HG03159 (cell line): ENCODE measurements around the gene GPR155.
"Not testable (repeated sequence)": the region's sequence is repeated elsewhere in the genome, so short reads cannot be mapped to it uniquely, and the experiment has no call there.

Experiments used
- ATAC-seq: cut with Tn5 transposase; IDR thresholded peaks from one replicate; pipeline ENCODE4 v1.9.1; 2021; ENCODE audit warnings: mild to moderate bottlenecking, moderate library complexity; ENCODE audit not compliant: unreplicated experiment

GPR155 gene

GRCh38 chr2:174491947-174492346, 5.1 kb upstream of the GPR155 start:
- ATAC-seq: no peak

- ATAC-seq: no peak
These were observed 3.2 kb upstream of the GPR155 start for GRCh38 chr2:174490051-174490450.

DNA sequence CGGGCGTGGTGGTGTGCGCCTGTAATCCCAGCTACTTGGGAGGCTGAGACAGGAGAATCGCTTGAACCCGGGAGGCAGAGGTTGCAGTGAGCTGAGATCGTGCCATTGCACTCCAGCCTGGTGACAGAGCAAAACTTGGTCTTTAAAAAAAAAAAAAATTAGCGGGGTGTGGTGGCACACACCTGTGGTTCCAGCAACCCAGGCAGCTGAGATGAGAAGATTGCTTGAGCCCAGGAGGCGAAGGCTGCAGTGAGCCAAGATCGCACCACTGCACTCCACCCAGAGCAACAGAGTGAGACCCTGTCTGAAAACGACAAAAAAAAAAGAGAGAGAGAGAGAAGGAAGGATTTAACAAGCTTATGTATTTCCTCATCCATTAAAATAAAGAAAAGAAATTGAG, 2.7 kb upstream of the GPR155 start:
- ATAC-seq: not testable (repeated sequence)

DNA sequence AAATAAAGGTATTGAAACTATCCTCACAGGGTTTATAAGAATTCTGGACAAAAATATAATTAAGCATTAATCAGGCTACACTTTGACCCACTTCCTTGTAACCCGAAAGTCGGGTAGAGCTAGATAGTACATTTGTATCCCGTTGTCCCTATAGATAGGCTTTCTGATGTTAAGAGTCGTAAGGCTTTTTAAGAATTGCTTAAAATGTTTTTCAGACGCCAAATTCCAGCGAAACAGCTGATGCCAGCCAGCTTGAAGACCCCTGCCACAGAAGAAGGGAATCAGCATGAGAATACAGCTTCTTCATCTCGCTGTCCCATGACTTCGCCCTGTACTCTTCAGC, 962 bp upstream of the GPR155 start:
- ATAC-seq: no peak

GRCh38 chr2:174487108-174487819, 435 bp upstream of the GPR155 start:
- ATAC-seq: peak; percentile 78

- peak; percentile 1 for ATAC-seq
These were observed 854 bp downstream of the GPR155 start for GRCh38 chr2:174485788-174486562.

GRCh38 chr2:174485045-174485444, 1.8 kb downstream of the GPR155 start:
- ATAC-seq: not testable (repeated sequence)

- no peak for ATAC-seq
These were observed 2.3 kb downstream of the GPR155 start for GRCh38 chr2:174484573-174484972.

- no peak for ATAC-seq
These were observed 4.0 kb downstream of the GPR155 start for GRCh38 chr2:174482854-174483253.

DNA sequence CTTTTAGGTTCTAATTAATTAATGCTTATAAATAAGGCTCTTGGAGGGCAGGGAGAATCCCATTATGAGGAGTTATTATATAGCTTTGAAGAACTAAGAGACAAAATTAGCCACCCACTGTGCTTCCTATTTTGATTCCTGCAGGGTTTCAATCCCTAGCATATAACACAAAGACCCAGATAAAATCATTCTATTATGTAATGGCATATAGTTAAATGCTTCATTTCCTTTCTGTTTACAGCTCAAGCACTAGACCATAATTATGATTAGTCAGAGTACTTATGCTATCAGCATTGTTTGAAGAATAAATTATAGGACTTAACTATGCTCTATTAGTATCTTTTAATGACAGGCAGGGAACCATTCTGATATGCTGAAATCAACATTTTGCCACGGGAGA, 9.1 kb downstream of the GPR155 start:
- ATAC-seq: no peak

GRCh38 chr2:174473796-174474195, 13.0 kb downstream of the GPR155 start:
- no peak for ATAC-seq

DNA sequence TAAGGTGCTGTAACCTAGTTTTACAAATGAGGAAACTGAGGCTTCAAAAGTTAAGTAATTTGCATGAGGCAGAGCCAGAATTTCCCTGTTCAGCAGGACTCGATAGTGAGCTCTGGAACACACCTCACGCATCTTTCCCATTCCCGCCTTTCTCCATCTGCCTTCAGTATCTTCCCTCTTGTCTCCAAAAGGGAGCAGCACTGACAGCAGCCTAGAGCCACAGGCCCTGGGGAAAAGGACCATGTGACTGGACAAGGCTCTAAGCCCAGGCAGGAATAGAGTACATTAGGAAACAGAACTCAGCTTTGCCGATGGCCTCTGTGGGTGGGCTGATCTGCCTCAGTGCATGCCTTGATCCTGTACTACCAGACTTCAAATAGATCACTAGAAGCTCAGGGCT, 21.5 kb downstream of the GPR155 start:
- ATAC-seq: no peak

DNA sequence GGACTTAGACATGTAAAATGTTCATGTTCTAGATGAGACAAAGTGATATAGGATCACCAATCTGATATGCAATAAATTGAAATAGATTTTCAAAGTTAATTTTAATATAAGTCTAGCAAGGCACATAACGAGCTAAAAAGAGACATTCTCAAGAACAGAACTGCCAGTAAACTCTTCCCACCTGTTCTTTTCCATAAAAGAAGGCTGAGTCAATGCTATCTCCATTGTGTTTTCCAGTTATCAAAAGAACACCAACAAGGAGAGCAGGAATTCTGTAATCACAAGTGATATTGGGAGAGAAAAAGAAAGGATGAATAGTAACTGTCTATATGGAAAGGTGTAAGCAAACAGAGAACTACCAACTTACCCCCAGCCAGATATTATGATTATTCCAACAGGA, 25.6 kb downstream of the GPR155 start:
- ATAC-seq: no peak

- no peak for ATAC-seq
These were observed 32.3 kb downstream of the GPR155 start for GRCh38 chr2:174454566-174454965.

DNA sequence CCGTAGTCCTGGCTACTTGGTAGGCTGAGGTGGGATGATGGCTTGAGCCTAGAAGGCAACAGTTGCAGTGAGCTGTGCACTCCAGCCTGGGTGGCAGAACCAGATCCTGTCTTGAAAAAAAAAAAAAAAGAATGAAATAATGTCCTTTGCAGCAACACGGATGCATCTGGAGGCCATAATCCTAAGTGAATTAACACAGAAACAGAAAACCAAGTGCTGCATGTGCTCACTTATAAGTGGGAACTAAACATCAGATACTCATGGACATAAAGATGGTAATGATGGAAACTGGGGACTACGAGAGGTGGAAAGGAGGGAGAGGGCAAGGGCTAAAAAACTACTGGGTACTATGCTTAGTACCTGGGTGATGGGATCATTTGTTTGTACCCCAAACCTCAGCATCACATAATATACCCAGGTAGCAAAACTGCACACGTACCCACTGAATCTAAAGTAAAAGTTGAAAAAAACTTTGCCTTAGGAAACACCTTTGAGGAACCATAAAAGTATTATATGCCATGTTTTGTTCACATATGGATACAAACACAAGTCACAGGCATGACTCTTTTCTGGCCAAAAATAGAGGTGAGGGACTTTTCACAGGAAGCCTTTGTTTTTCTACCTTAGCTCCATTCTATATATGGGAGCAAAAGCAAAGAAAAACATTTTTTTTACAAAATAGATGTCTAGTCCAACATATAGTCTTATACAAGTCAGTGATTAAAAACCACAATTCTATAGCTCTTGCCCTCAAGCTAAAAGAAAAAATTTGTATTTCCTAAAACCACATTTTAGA, 36.6 kb downstream of the GPR155 start:
- no peak for ATAC-seq

GRCh38 chr2:174449033-174449432, 37.8 kb downstream of the GPR155 start:
- no peak for ATAC-seq

GRCh38 chr2:174446531-174446930, 40.3 kb downstream of the GPR155 start:
- no peak for ATAC-seq

DNA sequence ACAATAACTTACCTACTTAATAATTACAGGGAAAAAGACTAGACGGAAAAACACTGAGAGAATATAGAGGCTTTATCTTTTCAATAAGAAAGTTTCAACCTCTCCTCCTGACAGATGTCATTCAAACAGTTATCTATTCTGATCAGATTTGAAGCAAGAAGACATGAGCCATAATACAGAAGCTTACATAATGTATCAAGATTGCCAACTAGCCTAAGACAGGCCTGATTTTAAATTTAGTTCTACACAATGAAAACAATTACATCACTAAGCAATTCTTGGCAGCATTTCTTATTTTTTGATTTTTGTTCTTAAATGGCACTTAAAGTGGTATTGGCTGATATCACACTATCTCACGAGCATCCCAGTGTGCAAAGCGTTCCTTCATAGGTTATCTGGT, 41.6 kb downstream of the GPR155 start:
- no peak for ATAC-seq

DNA sequence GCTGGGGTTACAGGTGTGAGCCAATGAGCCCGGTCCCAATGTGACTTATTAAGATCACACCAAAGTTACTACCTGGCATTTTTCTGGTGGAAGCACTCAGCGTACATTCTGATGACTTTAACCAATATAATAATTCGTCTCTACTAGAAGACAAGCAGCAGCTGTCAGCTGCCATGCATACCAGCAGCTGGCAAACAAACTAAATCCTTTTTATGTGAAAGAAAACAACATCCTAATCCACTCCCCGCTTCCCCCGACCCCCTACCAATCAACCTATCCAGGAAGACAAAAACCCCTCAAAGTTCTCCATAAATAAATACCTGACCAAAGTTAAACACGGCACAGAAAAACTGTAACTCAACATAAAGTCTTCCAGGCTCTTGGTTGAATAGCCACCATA, 42.1 kb downstream of the GPR155 start:
- no peak for ATAC-seq

DNA sequence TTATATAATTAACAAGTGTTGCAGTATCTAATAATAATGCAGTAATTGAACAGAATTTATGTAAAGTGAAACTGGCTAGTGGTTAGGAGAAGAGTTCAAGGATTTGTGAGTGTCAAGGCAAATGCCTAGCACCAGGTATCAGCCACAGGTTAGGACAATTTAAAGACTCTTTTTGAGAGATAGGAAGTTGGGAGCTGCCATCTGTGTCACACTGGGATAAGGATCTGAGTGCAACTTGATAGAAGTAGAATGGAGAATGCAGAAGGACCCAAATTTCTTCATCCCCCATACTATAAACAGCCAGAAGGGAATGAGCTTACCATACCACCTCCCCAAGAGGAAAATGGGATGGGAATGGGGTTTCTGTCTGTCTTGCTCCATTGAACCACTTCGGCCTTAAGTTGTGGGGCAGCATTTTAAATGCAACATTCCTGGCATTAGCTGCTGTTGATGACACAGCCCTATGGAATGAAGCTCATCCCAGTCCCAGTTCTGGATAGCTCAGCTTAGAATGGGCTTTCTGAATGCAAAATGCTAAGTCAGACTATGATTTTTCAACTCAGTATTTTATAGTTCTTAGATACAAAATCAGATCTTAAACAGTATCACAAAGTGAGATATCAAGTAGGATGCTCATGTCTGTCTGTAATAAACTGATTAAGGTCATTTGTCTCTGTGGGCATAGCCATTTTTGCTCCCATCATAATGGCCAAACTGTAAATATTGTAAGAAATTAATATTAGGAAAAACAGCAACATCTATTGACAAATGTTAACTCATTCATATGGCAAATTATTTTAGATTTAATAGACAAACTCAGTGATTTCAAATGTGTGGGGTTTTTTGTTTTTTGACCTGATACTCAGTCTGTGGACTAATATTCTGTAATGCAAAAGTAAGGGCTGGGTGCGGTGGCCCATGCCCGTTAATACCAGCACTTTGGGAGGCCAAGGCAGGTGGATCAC, 44.0 kb downstream of the GPR155 start:
- no peak for ATAC-seq

GRCh38 chr2:174439950-174440349, 46.9 kb downstream of the GPR155 start:
- ATAC-seq: no peak
